ENCODE data around the gene PSME1. TPM values are rescaled to one million over a fixed set of nuclear protein-coding genes. Genes with fewer than 3 reads are reported as not detected.

PSME1 gene
- total RNA-seq, 2 donors from 2014 or later, result 61.2 to 84.5 TPM

- no peaks in the 10 kb centered on the region for H3K9me3 ChIP-seq
- TF ChIP-seq CTCF (IDR thresholded peaks at IDR 0.05), result no peak
- no peak for DNase-seq (ENCODE audit: low spot score)
- no peak for ATAC-seq (ENCODE audit: insufficient number of reproducible peaks, low FRiP score, low read depth)
- no peak overlapping the region for H3K27ac ChIP-seq
- peaks cover 17 to 36% of the 10 kb centered on the region in 2 donors for H3K4me1 ChIP-seq (ENCODE audit: control insufficient read depth in 1 of 2, low read depth in 2 of 2)
- H3K27me3 ChIP-seq (replicated peaks; ENCODE audit: insufficient read depth), result no peaks in the 10 kb centered on the region
- H3K36me3 ChIP-seq, result peaks cover 13% of the 10 kb centered on the region
- H3K4me3 ChIP-seq, result no peak overlapping the region
Measured at GRCh38 chr14:24139272-24139934, 3.4 kb downstream of the PSME1 start.

GRCh38 chr14:24141097-24141880 lies 5.3 kb downstream of the PSME1 start, which contains the start of gene EMC9:
EMC9 (minus strand) TSS chr14:24141591; CDS start chr14:24141304, 287 bp downstream.
- H3K27me3 ChIP-seq (replicated peaks; ENCODE audit: insufficient read depth), result no peaks in the 10 kb centered on the region
- TF ChIP-seq CTCF (IDR thresholded peaks at IDR 0.05), result peak; percentile 49
- H3K4me1 ChIP-seq (ENCODE audit: control insufficient read depth in 1 of 2, low read depth in 2 of 2), result peaks cover 23 to 43% of the 10 kb centered on the region in 2 donors
- H3K4me3 ChIP-seq, result peak within 1 kb of the TSS; percentile 85
- peak within 1 kb of the TSS; percentile 84 to 90 for H3K27ac ChIP-seq
- peaks cover 13% of the 10 kb centered on the region for H3K36me3 ChIP-seq
- DNase-seq (ENCODE audit: low spot score), result peak; percentile 100
- no peaks in the 10 kb centered on the region for H3K9me3 ChIP-seq
- peak; percentile 94 for ATAC-seq (ENCODE audit: insufficient number of reproducible peaks, low FRiP score, low read depth)

- DNase-seq (ENCODE audit: low spot score) (no peak), ATAC-seq (ENCODE audit: insufficient number of reproducible peaks, low FRiP score, low read depth) (no peak)
- no peak for TF ChIP-seq CTCF (IDR thresholded peaks at IDR 0.05)
- H3K9me3 ChIP-seq, result no peaks in the 10 kb centered on the region
- peaks cover 9% of the 10 kb centered on the region for H3K36me3 ChIP-seq
- H3K27me3 ChIP-seq (replicated peaks; ENCODE audit: insufficient read depth), result no peaks in the 10 kb centered on the region
- no peak overlapping the region for H3K27ac ChIP-seq
- H3K4me1 ChIP-seq (ENCODE audit: control insufficient read depth in 1 of 2, low read depth in 2 of 2), result peaks cover 21 to 38% of the 10 kb centered on the region in 2 donors
- no peak overlapping the region for H3K4me3 ChIP-seq
Measured at GRCh38 chr14:24143511-24143910, 7.5 kb downstream of the PSME1 start.

GRCh38 chr14:24144451-24144850 lies 8.5 kb downstream of the PSME1 start:
- no peak for TF ChIP-seq CTCF (IDR thresholded peaks at IDR 0.05)
- ATAC-seq (ENCODE audit: insufficient number of reproducible peaks, low FRiP score, low read depth) (no peak), DNase-seq (ENCODE audit: low spot score) (no peak)
- Histone ChIP-seq H3K4me3 (no peak overlapping the region), H3K27me3 (replicated peaks; ENCODE audit: insufficient read depth) (no peaks in the 10 kb centered on the region), H3K9me3 (no peaks in the 10 kb centered on the region), H3K4me1 (ENCODE audit: control insufficient read depth in 1 of 2, low read depth in 2 of 2) (peaks cover 20 to 44% of the 10 kb centered on the region in 2 donors), H3K27ac (no peak overlapping the region), H3K36me3 (peaks cover 6% of the 10 kb centered on the region)

- no peak for ATAC-seq (ENCODE audit: insufficient number of reproducible peaks, low FRiP score, low read depth)
- Histone ChIP-seq H3K4me1 (ENCODE audit: control insufficient read depth in 1 of 2, low read depth in 2 of 2) (peaks cover 18 to 36% of the 10 kb centered on the region in 2 donors), H3K36me3 (peaks cover 12% of the 10 kb centered on the region), H3K27me3 (replicated peaks; ENCODE audit: insufficient read depth) (no peaks in the 10 kb centered on the region), H3K4me3 (peak overlapping the region; percentile 92), H3K27ac (peak overlapping the region; percentile 72 to 87), H3K9me3 (no peaks in the 10 kb centered on the region)
- no peak for DNase-seq (ENCODE audit: low spot score)
- TF ChIP-seq CTCF (IDR thresholded peaks at IDR 0.05), result no peak
Measured at GRCh38 chr14:24145219-24145618, 9.2 kb downstream of the PSME1 start.
